Measurements from ENCODE around the gene ABCG1.

The ABCG1 gene

DNA sequence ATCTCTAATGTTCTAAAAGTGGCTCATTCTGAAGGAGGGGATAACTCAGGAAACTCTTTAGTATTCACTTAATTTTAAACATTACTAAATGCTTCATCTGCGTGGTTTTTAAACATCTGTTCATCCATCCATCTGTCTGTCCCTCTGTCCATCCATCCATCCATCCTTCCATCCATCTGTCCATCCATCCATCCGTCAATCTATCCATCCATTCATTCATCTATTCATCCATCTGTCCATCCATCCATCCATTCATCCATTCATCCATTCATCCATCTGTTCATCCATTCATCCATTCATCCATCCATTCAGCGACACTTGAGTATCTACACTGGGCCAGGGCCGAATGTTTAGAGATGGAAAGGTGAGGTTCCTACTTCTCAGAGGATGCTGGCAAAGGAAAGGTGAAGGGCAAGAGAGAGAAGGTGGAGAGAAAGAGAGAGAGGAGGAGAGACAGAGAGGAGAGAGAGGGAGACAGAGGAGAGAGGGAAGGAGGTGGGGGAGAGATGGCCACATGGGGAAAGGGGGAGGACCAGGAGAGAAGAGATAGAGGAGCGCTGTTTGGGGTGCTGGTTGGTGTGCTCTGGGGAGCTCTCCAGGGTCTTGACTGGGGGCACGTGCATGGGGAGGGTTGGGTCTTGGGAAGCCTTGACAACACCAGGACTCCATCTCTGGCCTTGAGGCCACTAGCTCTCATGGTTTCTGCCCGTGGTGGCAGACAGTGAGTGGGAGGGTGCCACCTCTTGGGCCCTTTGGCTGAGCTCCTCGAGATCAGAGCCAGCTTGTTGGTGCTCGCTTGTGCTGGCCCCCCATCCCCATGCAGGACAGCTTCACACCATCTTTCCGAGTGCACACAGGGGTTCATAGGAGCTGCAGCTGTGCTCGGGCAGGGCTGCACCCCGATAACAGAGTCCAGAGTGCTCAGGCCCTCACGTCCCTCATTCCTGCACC lies 45.6 kb downstream of the ABCG1 start:
- TF ChIP-seq, protein P1, sequence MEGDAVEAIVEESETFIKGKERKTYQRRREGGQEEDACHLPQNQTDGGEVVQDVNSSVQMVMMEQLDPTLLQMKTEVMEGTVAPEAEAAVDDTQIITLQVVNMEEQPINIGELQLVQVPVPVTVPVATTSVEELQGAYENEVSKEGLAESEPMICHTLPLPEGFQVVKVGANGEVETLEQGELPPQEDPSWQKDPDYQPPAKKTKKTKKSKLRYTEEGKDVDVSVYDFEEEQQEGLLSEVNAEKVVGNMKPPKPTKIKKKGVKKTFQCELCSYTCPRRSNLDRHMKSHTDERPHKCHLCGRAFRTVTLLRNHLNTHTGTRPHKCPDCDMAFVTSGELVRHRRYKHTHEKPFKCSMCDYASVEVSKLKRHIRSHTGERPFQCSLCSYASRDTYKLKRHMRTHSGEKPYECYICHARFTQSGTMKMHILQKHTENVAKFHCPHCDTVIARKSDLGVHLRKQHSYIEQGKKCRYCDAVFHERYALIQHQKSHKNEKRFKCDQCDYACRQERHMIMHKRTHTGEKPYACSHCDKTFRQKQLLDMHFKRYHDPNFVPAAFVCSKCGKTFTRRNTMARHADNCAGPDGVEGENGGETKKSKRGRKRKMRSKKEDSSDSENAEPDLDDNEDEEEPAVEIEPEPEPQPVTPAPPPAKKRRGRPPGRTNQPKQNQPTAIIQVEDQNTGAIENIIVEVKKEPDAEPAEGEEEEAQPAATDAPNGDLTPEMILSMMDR (IDR thresholded peaks at IDR 0.05) = no peak

DNA sequence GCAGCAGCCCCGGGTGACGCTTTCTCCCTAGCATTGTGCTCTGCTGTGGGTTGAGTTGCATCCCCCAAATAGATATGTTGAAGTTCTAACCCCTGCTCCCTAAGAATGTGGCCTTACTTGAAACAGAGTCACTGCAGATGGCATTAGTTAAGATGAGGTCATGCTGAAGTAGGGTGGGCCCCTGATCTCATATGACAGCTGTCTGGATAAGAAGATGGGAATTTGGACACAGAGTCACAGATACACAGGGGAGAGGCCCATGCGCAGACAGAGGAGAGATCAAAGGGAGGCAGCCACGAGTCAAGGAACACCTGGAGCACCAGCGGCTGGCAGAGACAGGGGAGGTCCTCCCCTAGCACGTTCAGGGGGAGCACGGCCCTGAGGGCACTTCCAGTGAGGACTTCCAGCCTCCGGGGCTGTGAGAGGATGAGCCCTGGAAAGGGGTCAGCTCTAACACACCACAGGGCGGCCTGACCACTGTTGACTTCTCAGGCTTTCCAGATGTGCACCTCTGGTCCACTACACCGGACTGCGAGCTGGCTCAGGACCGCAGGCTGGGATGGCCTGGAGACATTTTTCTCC lies 46.4 kb downstream of the ABCG1 start:
- TF ChIP-seq, protein P1 (IDR thresholded peaks at IDR 0.05) = no peak

DNA sequence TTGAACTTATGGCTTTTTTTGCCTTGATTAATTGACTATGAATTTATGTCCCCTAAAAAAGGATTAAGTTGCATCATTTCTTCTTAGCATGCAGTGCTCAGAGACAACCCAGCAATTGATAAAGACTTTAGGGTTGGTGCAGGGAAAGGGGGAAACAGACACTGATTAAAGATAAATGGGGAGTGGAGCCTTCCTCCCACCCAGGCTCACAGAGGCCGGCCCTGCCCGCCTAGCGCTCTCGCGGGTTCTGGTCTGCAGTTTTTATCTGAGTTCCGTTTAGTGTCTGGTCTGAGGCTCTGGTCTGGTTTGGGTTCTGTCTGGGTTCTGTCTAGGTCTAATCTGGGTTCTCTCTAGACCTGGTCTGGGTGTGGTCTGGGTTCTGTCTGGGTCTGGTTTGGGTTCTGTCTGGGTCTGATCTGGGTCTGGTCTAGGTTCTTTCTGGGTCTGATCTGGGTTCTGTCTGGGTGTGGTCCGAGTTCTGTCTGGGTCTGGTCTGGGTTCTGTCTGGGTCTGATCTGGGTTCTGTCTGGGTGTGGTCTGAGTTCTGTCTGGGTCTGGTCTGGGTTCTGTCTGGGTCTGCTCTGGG lies 48.1 kb downstream of the ABCG1 start:
- TF ChIP-seq, protein P1 (IDR thresholded peaks at IDR 0.05) = no peak

DNA sequence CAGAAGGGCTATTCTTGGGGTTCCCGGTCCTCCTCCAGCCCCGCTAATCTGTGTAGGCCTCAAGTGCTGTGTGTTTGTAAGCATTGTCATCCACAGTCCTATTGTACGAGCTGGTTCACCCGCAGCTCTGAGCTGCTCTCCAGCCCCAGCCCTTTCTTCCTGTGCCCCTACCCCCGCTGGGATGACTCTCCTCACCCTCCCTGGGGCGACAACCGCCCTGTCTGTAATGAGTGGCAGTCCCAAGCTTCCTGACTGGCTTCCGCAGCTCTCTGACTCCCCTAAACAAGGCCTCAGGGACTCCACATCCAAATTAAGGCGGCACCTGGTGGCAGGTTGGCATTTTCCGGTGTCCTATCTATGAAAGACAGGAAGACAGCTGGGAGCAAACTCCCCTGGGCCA lies 50.4 kb downstream of the ABCG1 start:
- TF ChIP-seq, protein P1 (IDR thresholded peaks at IDR 0.05) = no peak

DNA sequence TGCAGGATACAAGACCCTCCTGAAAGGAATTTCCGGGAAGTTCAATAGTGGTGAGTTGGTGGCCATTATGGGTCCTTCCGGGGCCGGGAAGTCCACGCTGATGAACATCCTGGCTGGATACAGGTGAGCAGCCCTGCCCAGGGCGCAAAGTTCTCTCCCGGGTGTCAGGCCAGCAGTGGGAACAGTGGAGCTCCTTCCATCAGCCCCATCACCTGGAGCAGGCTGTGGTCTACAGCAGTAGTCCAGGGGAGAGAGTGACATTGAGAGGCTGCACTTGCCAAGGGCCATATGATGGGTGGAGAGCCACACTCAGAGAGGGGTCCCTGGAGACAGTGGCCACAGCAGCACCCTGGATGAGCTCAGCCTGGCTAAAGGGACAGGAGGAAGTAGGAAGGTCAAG lies 52.1 kb downstream of the ABCG1 start:
- TF ChIP-seq, protein P1 (IDR thresholded peaks at IDR 0.05) = no peak

DNA sequence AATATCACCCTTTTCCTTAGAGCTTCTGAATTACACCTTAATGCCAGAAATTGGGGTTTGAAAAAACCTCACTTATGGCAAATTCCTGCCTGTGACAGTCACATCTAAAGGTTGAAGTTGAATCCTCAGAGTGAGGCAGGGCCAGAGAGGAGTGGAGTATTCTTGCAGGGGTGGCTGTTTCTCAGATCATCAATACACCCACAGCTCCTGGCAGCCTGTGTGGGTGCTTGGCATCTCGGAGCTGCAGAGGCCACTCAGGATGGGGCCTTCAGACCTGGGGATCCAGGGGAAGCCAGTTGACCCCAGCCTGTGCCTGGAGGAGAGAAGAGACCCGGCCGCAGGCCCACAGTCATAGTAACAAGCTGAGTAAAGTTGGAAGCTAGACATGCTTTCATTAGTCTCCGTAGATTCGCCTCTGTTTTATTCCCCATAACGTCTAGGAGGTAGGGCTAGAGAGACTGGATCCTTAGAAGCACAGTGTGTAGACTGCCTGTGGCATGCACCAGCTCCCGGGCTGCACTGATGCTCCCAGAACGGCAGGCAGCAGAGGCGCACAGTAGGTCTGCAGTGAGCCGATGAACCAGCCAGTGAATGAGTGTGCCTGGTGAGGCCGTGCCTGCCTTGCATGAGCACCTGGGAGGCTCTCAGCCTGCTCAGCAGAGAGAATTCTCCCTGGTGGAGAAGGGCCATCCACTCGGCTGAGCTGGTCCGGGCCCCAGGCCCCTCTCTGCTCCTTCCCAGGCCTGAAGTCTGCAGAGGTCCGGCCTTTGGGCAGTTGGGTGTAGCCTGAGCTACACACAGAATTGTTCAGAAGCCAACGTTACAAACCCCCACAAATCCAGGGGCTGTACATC lies 53.4 kb downstream of the ABCG1 start:
- TF ChIP-seq, protein P1 (IDR thresholded peaks at IDR 0.05) = no peak

DNA sequence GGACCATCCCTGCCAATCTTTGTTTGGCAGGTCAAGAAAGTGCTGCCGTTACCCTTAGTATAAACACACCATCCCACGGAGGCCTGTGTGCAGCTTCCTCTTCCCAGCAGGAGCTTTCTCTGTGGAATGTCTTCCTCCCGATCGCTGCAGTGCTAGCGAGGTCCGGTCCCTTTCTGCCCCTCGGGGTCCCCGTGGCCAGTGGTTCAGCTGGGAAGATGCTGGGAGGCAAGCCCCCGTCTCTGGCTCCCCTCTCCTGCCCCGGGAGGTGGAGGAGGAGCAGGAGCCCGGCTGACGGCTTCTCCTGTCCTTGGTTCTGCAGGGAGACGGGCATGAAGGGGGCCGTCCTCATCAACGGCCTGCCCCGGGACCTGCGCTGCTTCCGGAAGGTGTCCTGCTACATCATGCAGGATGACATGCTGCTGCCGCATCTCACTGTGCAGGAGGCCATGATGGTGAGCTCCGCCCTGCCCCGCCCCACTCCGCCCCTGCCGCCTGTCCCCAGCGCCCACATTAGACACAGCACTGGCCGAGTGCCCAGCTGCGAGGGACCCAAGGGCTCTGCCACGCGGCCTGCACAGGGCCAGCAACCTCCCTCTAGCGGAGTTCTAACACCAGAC lies 54.2 kb downstream of the ABCG1 start:
- TF ChIP-seq, protein P1 (IDR thresholded peaks at IDR 0.05) = no peak

Data from LNCAP (cell line).